Activated naive CD4-positive, alpha-beta T cell treated with anti-CD3 and anti-CD28 coated beads for 36 hours (primary cell): Measurements from ENCODE around the gene AARSD1. TPM values are rescaled to one million over a fixed set of nuclear protein-coding genes. Genes with fewer than 3 reads are reported as not detected.
"Not testable (repeated sequence)": the region's sequence is repeated elsewhere in the genome, so short reads cannot be mapped to it uniquely, and the experiment has no call there.

Experiments used
- CTCF ChIA-PET: fragments of 350-600 bp; sonication (Branson Sonifier 250); formaldehyde crosslinking; loops from one replicate; lab custom pipeline; 2021; ENCODE audit warnings: antibody characterized with exemption; lab: Charles Lee
- DNase-seq: peaks from one replicate; pipeline ENCODE4 v3.0.0-alpha.2; 2020
- H3K27ac Mint-ChIP-seq: one replicate; pipeline ENCODE4 v1.8.0; 2021; ENCODE audit warnings: mild to moderate bottlenecking, mixed read lengths
- H3K27me3 Mint-ChIP-seq: one replicate; pipeline ENCODE4 v1.8.0; 2021; ENCODE audit warnings: low read depth, mixed read lengths
- H3K36me3 Mint-ChIP-seq: one replicate; pipeline ENCODE4 v1.8.0; 2021; ENCODE audit warnings: low read depth, mixed read lengths
- H3K4me1 Mint-ChIP-seq: one replicate; pipeline ENCODE4 v1.8.0; 2021; ENCODE audit warnings: low read depth, mixed read lengths
- H3K4me3 Mint-ChIP-seq: one replicate; pipeline ENCODE4 v1.8.0; 2021; ENCODE audit warnings: mild to moderate bottlenecking, moderate library complexity, mixed read lengths
- H3K9me3 Mint-ChIP-seq: one replicate; pipeline ENCODE4 v1.8.0; 2021; ENCODE audit warnings: mixed read lengths
- intact Hi-C: fragments of 100-400 bp; cut with micrococcal nuclease; formaldehyde crosslinking; loops from one replicate; pipeline ENCODE4 v1.15.1; 2023
- total RNA-seq, 2 experiments: library from RNA; stranded (reverse); gene quantifications; one replicate each; pipeline ENCODE4 v1.2.3, GENCODE V29; 2021

The AARSD1 gene
- total RNA-seq, 2 experiments from 2014 or later = 48.4 to 49.3 TPM

DNA sequence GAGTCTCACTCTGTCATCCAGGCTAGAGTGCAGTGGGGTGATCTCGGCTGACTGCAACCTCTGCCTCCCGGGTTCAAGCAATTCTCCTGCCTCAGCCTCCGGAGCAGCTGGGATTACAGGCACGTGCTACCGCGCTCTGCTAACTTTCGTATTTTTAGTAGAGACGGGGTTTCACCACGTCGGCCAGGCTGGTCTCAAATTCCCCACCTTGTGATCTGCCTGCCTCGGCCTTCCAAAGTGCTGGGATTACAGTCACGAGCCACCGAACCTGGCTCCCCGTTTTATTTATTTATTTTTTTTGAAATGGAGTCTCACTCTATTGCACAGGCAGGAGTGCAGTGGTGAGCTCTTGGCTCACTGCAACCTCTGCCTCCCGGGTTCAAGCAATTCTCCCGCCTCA is 11.4 kb upstream of the AARSD1 start:
- peaks cover 12% of the 10 kb centered on the region for H3K4me1 Mint-ChIP-seq
- H3K4me3 Mint-ChIP-seq, DNase-seq, intact Hi-C loops, H3K36me3 Mint-ChIP-seq, H3K9me3 Mint-ChIP-seq, H3K27me3 Mint-ChIP-seq, H3K27ac Mint-ChIP-seq, CTCF ChIA-PET: not testable (repeated sequence)

DNA sequence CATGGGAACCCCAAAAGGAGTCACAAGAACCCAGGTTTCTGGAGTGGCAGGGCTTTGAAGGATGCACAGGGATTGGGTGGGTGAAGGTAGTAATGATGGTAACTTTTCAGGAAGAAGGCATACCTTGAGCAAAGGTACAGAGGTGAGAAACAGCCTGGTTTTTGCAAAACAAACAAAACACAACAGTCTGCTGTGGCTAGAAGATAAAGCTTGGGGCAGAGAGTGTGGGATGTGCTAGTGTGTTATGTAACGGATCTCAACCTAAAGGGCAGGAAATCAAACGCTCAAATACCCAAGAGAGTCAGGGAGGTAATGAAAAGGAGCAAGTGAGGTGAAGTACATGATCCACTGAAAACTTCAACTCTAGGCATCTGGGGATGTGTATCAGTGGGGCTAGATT is 11.0 kb upstream of the AARSD1 start:
- H3K4me1 Mint-ChIP-seq = peaks cover 11% of the 10 kb centered on the region
- intact Hi-C loops = no loop called here
- H3K27ac Mint-ChIP-seq = no peak overlapping the region
- DNase-seq = no peak
- no peaks in the 10 kb centered on the region for H3K27me3 Mint-ChIP-seq
- CTCF ChIA-PET = no interaction called here
- no peak overlapping the region for H3K4me3 Mint-ChIP-seq
- no peaks in the 10 kb centered on the region for H3K9me3 Mint-ChIP-seq
- no peaks in the 10 kb centered on the region for H3K36me3 Mint-ChIP-seq

DNA sequence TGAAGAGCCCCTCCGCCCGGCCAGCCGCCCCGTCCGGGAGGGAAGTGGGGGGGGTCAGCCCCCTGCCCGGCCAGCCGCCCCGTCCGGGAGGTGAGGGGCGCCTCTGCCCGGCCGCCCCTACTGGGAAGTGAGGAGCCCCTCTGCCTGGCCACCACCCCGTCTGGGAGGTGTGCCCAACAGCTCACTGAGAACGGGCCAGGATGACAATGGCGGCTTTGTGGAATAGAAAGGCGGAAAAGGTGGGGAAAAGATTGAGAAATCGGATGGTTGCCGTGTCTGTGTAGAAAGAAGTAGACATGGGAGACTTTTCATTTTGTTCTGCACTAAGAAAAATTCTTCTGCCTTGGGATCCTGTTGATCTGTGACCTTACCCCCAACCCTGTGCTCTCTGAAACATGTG is 9.1 kb upstream of the AARSD1 start:
- DNase-seq, H3K36me3 Mint-ChIP-seq, H3K4me1 Mint-ChIP-seq, H3K9me3 Mint-ChIP-seq, CTCF ChIA-PET, intact Hi-C loops, H3K27ac Mint-ChIP-seq, H3K4me3 Mint-ChIP-seq, H3K27me3 Mint-ChIP-seq: not testable (repeated sequence)

DNA sequence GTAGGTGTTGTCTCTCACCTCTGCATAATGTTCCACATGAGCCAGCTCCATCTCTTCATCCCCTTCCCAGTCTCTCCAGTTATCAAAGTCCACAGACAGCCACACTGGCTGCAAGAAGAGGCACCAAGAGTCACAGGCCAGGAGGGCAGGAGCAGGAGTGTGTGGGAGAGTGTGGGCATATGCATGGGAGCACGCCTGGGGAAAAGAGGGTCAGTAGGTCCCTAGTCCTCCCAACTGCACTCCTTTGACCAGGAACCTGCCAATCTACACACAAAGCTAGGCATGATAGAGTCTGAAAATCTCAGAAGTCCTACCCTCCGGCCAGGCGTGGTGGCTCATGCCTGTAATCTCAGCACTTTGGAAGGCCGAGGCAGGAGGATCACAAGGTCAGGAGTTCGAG is 7.3 kb upstream of the AARSD1 start:
- Mint-ChIP-seq H3K4me1 (no peaks in the 10 kb centered on the region), H3K27me3 (no peaks in the 10 kb centered on the region), H3K27ac (no peak overlapping the region)

DNA sequence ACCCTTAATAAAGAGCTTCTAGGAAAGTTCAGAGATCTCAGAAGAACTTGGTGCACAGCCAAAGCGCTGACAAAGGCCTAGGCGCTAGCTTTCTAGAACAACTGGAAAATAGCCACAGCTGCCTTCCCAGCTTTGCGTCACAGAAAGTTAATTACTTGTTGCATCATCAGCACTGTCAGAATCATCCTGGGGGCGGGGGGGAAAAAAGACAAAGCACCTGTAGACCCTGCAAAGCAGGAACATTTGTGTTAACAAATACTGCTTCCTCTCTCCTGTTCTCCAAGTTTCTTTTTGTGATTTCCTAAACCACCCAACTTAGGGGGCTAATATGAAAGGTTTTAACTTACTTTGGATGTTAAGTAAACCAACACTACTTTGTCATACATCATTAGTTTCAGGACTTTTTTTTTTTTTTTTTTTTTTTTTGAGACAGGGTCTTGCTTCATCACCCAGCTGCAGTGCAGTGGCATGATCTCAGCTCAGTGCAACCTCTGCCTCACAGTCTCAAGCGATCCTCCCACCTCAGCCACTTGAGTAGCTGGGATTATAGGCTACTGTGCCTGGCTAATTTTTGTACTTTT is 4.8 kb upstream of the AARSD1 start:
- Mint-ChIP-seq H3K4me1 (peaks cover 5% of the 10 kb centered on the region), H3K27ac (no peak overlapping the region), H3K9me3 (no peaks in the 10 kb centered on the region), H3K27me3 (no peaks in the 10 kb centered on the region), H3K4me3 (no peak overlapping the region), H3K36me3 (peaks cover 4% of the 10 kb centered on the region)
- no peak for DNase-seq
- intact Hi-C loops = no loop called here
- CTCF ChIA-PET = interaction anchor here (0.6 to 1.2 kb wide), 3 partner anchors 29 to 548 kb away, joined by 3 to 5 read pairs (median 4); partner anchors contain the start of gene RPL27

More for the DNA sequence above, 7.3 kb upstream of the AARSD1 start:
- Mint-ChIP-seq H3K4me3 (no peak overlapping the region), H3K36me3 (no peaks in the 10 kb centered on the region), H3K9me3 (no peaks in the 10 kb centered on the region)
- DNase-seq = no peak
- intact Hi-C loops = no loop called here
- CTCF ChIA-PET = no interaction called here

DNA sequence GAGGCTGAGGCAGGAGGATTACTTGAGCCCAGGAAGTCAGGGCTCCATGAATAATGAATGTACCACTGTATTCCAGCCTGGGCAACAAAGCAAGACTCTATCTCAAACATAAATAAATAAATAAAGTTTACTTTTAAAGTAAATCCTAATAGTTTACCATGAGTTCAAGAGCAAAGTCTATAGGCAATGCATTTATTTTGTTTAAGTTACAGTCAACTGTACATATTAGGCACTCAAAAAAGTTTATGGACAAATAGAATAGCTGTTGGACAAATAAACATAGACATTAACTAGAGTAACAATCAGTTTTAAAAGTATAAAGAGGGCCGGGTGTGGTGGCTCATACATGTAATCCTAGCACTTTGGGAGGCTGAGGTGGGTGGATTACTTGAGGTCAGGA is 3.7 kb upstream of the AARSD1 start:
- Mint-ChIP-seq H3K4me3 (no peak overlapping the region), H3K9me3 (no peaks in the 10 kb centered on the region), H3K36me3 (peaks cover 8% of the 10 kb centered on the region), H3K4me1 (peaks cover 14% of the 10 kb centered on the region), H3K27ac (no peak overlapping the region), H3K27me3 (no peaks in the 10 kb centered on the region)
- no peak for DNase-seq
- intact Hi-C loops = no loop called here
- CTCF ChIA-PET = interaction anchor here (1.2 kb wide), 1 partner anchor 30 kb away, joined by 5 read pairs; the partner anchor contains the start of gene RPL27

DNA sequence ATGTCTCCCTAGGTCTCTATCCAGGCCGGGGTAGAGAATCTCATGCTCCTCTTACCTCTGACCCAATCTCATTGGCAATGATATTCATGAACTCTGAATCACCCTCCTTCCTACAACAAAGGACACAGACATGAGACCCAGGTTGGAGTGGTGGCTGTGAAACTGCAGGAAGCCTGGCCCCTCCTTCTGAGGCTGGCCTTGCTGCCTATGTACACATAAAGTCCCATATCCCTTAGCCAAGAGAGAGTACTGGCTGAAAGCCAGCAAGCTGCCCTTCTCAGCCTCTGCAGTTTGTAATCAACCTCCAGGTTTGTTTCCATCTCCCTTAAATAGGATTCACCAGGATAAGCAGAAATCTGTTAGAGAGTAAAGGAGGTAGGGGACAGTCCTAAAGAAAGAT is 10.6 kb downstream of the AARSD1 start:
- intact Hi-C loops = no loop called here
- no peak overlapping the region for H3K27ac Mint-ChIP-seq

DNA sequence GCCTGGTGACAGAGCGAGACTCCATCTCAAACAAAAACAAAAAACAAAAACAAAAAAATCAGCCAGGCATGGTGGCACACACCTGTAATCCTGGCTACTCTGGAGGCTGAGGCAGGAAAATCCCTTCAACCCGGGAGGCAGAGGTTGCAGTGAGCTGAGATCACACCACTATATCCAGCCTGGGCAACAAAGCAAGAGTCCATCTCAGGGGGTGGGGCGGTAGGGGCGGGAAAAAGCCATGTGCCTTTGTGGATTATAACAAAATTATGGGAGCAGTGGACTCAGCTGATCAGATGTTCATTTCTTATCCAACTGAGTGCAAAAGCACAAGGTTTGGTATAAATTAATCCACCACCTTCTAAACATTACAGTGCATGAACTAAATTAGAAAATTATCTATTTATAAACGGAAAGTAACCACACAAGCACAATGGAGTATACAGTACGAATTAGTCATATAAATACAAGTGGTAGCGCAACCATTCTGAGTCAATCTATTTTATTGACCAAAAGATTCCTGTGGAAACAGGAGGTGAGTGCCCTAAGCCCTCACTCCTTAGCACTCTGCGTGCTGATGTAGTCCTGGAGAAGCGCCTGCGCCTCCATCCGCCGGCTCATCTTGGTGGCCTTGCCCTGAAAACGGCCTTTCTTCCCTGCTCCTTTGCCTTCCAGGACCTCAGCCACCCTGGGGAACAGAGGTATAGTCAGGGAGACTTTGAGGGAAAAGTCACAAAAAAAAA is 14.0 kb downstream of the AARSD1 start:
- no peaks in the 10 kb centered on the region for H3K4me1 Mint-ChIP-seq
- H3K27ac Mint-ChIP-seq = no peak overlapping the region
- H3K36me3 Mint-ChIP-seq = peaks cover 25% of the 10 kb centered on the region
- H3K4me3 Mint-ChIP-seq = no peak overlapping the region
- CTCF ChIA-PET = no interaction called here
- no peaks in the 10 kb centered on the region for H3K9me3 Mint-ChIP-seq
- intact Hi-C loops = no loop called here
- DNase-seq = no peak
- no peaks in the 10 kb centered on the region for H3K27me3 Mint-ChIP-seq

More for the DNA sequence above, 10.6 kb downstream of the AARSD1 start:
- DNase-seq = no peak
- Mint-ChIP-seq H3K36me3 (peaks cover 37% of the 10 kb centered on the region), H3K27me3 (no peaks in the 10 kb centered on the region), H3K4me3 (no peak overlapping the region), H3K4me1 (no peaks in the 10 kb centered on the region), H3K9me3 (no peaks in the 10 kb centered on the region)
- CTCF ChIA-PET = no interaction called here

DNA sequence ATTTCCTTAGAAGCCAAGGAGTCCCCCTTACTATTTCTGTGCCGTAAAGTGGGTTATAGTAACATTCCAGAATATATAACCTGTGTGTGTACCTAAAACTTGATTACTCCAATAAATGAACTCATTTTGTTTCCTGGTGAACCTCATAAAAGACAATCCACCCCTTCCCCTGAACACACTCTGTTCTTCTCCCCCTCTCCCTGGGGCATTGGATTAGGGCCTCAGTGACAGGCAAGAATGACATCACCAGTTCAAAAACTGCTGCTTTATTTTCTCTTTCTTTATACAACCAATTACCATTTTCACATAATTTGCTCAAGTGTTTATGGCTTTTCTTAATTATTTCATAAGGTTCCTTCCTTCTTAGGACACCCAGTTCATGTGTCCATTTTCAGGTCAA is 17.4 kb downstream of the AARSD1 start:
- Mint-ChIP-seq H3K4me3 (no peak overlapping the region), H3K4me1 (no peaks in the 10 kb centered on the region), H3K9me3 (no peaks in the 10 kb centered on the region), H3K27ac (no peak overlapping the region), H3K27me3 (no peaks in the 10 kb centered on the region), H3K36me3 (peaks cover 14% of the 10 kb centered on the region)
- no peak for DNase-seq
- CTCF ChIA-PET = interaction anchor here (0.5 kb wide), 1 partner anchor 18 kb away, joined by 3 read pairs; no protein-coding TSS in a partner anchor
- intact Hi-C loops = no loop called here

DNA sequence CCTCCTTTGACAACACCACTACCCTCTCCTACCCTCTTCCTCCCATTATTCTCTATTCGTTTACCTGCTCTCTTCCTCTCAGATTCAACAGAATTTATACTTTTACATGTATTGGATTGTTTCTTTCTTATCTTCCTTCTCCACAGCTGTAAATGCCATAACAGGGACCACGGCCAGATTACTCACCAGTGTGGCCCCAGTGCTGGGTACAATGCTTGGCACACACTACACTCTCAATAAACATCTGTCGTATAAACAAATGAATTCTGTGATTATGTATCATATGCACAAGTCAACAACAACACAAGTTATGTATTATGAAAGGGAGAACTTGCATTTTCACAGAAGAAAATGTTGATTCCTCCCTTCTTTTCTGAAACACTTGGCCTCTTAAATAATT is 20.0 kb downstream of the AARSD1 start:
- H3K9me3 Mint-ChIP-seq = no peaks in the 10 kb centered on the region
- no peak for DNase-seq
- H3K4me1 Mint-ChIP-seq = no peaks in the 10 kb centered on the region
- H3K36me3 Mint-ChIP-seq = peaks cover 5% of the 10 kb centered on the region
- CTCF ChIA-PET = no interaction called here
- no peak overlapping the region for H3K4me3 Mint-ChIP-seq
- intact Hi-C loops = no loop called here
- H3K27me3 Mint-ChIP-seq = no peaks in the 10 kb centered on the region
- H3K27ac Mint-ChIP-seq = no peak overlapping the region

DNA sequence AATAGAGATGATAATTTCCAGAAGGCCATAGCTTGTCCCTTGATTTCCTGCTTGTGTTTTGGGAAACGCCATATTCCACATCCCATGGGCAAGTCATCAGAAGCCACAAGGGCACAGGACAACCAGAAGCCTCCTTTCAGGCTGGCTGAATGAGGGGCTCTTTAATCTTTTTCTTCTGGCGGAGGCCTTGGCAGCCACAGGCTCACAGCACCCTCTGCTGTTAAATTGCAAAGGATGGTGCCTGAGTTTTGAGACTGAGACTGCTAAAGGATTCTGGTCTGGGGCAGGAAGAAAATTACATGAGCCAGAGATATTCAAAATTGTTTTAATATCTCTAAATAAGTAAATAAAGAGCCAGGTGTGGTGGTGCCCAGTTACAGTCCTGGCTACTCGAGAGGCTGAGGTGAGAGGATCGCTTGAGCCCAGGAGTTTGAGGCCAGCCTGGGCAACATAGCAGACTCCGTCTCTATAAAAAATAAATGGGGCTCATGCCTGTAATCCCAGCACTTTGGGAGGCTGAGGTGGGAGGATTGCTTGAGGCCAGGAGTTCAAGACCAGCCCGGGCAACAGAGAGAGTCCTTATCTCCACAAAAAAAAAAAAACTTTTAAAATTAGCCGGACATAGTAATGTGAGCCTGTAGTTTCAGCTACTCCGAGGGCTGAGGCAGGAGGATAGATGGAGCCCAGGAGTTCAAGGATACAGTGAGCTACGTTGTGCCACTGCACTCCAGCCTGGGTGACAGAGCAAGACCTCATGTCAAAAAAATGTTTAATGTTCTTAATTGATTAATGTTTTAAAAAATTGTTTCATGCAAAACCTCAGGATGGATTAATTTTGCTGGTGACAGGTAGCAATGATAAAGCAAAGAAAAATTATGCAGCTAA is 26.3 kb downstream of the AARSD1 start:
- Mint-ChIP-seq H3K4me3 (no peak overlapping the region), H3K36me3 (no peaks in the 10 kb centered on the region), H3K27me3 (peaks cover 3% of the 10 kb centered on the region), H3K9me3 (no peaks in the 10 kb centered on the region), H3K27ac (no peak overlapping the region), H3K4me1 (no peaks in the 10 kb centered on the region)
- DNase-seq = peak; percentile 46
- intact Hi-C loops = no loop called here
- CTCF ChIA-PET = interaction anchor here (0.5 to 1.0 kb wide), 8 partner anchors 85 to 359 kb away, joined by 3 to 6 read pairs (median 4); partner anchors contain the start of gene BECN1

DNA sequence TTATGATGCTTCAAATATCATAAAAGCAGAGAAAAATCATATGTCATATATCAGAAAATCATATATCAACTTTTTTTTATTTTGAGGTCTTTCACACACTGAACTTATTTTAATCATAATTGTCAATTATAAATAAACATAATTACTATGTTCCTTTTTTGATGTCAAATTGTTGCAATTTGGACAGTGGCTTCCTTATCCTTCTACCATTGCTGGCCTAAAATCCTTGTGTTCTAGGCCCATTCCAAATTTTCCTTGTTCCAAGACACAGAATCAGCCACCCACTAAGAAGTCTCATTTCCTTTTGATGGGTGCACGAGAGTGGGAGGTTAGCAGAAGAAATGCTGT is 34.8 kb downstream of the AARSD1 start:
- DNase-seq = no peak
- Mint-ChIP-seq H3K4me3 (no peak overlapping the region), H3K4me1 (peaks cover 10% of the 10 kb centered on the region), H3K36me3 (no peaks in the 10 kb centered on the region), H3K9me3 (no peaks in the 10 kb centered on the region), H3K27me3 (peaks cover 3% of the 10 kb centered on the region), H3K27ac (no peak overlapping the region)
- CTCF ChIA-PET = interaction anchor here (1.1 to 1.8 kb wide), 4 partner anchors 9 to 109 kb away, joined by 3 to 8 read pairs (median 6); partner anchors contain the start of gene AOC2
- intact Hi-C loops = loop anchor here (1.0 to 5.0 kb wide), 2 partner anchors 97 to 208 kb away; partner anchors contain the start of gene PSME3
